A375 (cell line): ENCODE results near the gene C2. TPM values are rescaled to one million over a fixed set of nuclear protein-coding genes. Genes with fewer than 3 reads are reported as not detected.

Source experiments
- small RNA-seq: library from RNA; depleted of rRNA; stranded (forward); fragments of <200 nt; gene quantifications from one replicate; pipeline ENCODE3, GENCODE V24; 2014
- total RNA-seq: library from RNA; depleted of rRNA; stranded (reverse); fragments of >200 nt; shearing (Covaris generic); gene quantifications from 2 replicates; pipeline ENCODE4 v1.2.3, GENCODE V29; 2014; rRNA removed

C2 gene
- 0.15 TPM in 1 of 2 replicates, not detected in the other for total RNA-seq

GRCh38 chr6:31927242-31927862 lies at the start of gene C2:
Gene C2 (plus strand): TSS chr6:31927717. CDS start chr6:31927753, 36 bp downstream.

DNA sequence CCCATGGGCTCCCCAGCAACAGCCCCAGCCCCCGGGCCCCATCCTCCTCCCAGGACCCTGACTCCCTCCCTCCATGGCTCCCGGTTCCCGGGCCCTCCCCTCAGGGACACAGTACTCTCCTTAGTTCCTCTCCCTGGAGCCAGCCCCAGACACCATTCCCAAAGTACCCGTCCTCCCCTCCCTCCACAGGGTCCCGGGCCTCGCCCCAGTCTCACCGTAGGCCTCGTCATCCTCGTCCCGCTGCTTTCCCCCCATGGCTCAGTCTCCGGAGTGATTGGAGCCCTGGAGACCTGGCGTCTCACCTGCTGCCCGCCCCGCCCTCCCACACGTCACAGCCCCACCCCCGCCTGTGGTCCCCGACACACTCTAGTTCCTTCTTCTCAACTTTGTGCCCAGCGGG lies 48.8 kb upstream of the C2 start, which contains the start of gene SLC44A4:
SLC44A4 (minus strand) TSS at position 272 of the 400 bp plus-strand sequence; CDS start at position 255, 17 bp downstream.

GRCh38 chr6:31897612-31898382 lies 29.7 kb upstream of the C2 start, which contains the start of gene EHMT2:
Gene EHMT2 (minus strand): TSS chr6:31897698. CDS start chr6:31897677, 21 bp downstream.

DNA sequence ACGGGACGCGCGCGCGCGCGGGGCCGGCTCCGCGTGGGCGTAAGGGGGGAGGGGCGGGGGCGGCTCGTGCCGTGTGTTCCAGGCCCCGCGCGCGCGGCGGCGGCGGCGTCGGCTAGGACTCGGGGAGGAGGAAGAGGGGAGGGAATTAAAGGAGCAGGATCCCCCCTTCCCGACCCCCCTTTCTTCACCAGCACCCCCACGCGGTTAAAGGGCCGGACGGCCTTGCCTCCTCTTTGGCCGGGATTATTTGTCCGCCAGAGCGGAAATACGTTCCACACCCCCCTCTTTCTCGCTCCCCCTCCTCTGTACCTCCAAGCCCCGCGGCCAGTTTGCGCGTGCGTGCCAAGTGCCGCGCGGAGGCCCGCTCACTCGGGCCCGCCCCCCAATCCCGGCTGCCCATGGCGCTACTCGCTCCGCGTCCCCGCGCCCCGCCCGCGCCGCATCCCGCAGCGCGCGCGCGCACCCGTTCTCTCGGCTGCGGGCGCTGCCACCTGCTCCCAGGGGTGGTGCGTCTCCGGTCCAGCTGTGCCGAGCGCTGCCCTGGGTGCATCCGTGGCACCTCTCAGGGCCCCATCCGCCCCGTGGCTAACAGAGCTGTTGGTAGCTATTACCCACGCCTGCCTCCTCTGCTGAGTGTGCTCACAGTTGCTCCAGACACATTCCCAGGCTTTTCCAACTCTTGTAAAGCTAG lies 25.4 kb upstream of the C2 start, which contains the start of gene ZBTB12:
ZBTB12 (minus strand) TSS at position 134 of the 691 bp plus-strand sequence. CDS start 781 bp downstream, outside the sequence.

DNA sequence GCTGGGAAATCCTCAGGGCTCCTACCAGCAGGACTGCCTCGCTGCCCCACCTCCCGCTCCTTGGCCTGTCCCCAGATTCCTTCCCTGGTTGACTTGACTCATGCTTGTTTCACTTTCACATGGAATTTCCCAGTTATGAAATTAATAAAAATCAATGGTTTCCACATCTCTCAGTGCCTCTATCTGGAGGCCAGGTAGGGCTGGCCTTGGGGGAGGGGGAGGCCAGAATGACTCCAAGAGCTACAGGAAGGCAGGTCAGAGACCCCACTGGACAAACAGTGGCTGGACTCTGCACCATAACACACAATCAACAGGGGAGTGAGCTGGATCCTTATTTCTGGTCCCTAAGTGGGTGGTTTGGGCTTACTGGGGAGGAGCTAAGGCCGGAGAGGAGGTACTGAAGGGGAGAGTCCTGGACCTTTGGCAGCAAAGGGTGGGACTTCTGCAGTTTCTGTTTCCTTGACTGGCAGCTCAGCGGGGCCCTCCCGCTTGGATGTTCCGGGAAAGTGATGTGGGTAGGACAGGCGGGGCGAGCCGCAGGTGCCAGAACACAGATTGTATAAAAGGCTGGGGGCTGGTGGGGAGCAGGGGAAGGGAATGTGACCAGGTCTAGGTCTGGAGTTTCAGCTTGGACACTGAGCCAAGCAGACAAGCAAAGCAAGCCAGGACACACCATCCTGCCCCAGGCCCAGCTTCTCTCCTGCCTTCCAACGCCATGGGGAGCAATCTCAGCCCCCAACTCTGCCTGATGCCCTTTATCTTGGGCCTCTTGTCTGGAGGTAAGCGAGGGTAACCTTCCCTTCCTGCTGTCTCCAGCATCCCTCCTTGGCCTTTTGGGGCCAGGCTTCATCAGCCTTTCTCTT lies 18.2 kb downstream of the C2 start, which contains the start of gene CFB:
CFB (plus strand) TSS at position 589 of the 863 bp plus-strand sequence; CDS start at position 716, 127 bp downstream.

GRCh38 chr6:31958741-31959739 lies 31.5 kb downstream of the C2 start, which contains the start of the genes NELFE and SKIC2:
Gene NELFE (minus strand): TSS chr6:31958971. CDS start chr6:31958446, 525 bp downstream.
Gene SKIC2 (plus strand): TSS chr6:31959175. CDS start chr6:31959193, 18 bp downstream.

DNA sequence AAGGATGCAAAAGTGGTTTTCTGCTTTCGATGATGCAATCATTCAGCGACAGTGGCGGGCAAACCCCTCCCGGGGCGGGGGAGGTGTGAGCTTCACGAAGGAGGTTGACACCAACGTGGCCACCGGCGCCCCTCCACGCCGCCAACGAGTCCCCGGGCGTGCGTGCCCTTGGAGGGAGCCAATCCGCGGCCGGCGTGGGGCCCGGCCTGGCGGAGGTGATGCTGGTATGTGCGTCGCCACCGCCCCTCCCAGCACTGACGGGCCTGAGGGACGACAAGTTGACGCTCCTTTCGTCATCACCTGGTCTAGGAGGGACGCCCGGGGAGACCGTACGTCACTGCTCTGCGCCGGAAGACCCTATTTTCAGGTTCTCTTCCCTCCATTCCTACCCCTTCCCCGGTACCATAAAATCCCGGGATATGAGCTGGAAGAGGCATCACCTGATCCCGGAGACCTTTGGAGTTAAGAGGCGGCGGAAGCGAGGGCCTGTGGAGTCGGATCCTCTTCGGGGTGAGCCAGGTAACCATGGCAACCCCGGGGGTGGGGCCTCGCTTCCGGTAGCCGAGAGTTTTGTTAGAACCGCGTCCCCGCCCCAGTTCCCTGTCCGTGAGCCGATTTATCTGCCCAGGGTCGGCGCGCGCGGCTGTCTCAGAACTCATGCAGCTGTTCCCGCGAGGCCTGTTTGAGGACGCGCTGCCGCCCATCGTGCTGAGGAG lies 44.6 kb downstream of the C2 start, which contains the start of gene DXO:
DXO (minus strand) TSS at position 146 of the 716 bp plus-strand sequence. CDS start 463 bp downstream, outside the sequence.

DNA sequence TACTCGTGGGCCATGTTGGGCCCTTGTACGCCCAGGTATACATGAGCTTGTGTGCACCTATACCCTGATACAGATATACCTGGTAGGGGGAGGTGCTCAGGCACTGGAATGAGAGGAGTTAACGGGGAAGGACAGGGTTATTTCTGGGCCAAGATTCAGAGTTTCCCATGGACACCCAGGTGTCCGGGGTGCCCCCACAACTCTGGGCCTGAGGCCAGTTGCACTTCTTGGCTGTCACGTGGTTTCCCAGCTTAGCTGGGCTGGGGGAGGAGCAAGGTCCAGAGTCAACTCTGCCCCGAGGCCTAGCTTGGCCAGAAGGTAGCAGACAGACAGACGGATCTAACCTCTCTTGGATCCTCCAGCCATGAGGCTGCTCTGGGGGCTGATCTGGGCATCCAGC lies 54.2 kb downstream of the C2 start, which contains the start of gene C4A:
C4A (plus strand) TSS at position 314 of the 400 bp plus-strand sequence; CDS start at position 365, 51 bp downstream.

Small RNA genes within 50 kb of the gene (small RNA-seq; reads per million reads assigned to genes)
- gene AL645922.1 = not detected

Other genes with a start within 250 kb of the C2 start
- gene LY6G5C, start 246.7 kb upstream of the C2 start, total RNA-seq = 0.94 TPM in 1 of 2 replicates, not detected in the other
- gene ABHD16A, start 224.4 kb upstream of the C2 start, total RNA-seq = 25.7 and 26.1 TPM in 2 replicates
- not detected in 2 replicates for gene LY6G6F, start 220.9 kb upstream of the C2 start, total RNA-seq
- gene LY6G6D, start 212.4 kb upstream of the C2 start, total RNA-seq = not detected in 2 replicates
- gene LY6G6C, start 206.0 kb upstream of the C2 start, total RNA-seq = not detected in 2 replicates
- not detected in 2 replicates for gene MPIG6B, start 204.3 kb upstream of the C2 start, total RNA-seq
- gene DDAH2, start 198.4 kb upstream of the C2 start, total RNA-seq = 25.3 and 28.6 TPM in 2 replicates
- gene CLIC1, start 191.2 kb upstream of the C2 start, total RNA-seq = 484 and 511 TPM in 2 replicates
- gene MSH5, start 187.7 kb upstream of the C2 start, total RNA-seq = 14.9 and 36.7 TPM in 2 replicates
- 13.0 and 13.2 TPM in 2 replicates for gene SAPCD1, start 165.1 kb upstream of the C2 start, total RNA-seq
- 0.34 TPM in 2 replicates for gene VWA7, start 150.4 kb upstream of the C2 start, total RNA-seq
- gene VARS1, start 132.0 kb upstream of the C2 start, total RNA-seq = 57.3 and 58.7 TPM in 2 replicates
- 39.2 and 40.2 TPM in 2 replicates for gene LSM2, start 120.8 kb upstream of the C2 start, total RNA-seq
- 0.11 and 0.50 TPM in 2 replicates for gene HSPA1L, start 112.4 kb upstream of the C2 start, total RNA-seq
- 37.6 and 43.8 TPM in 2 replicates for gene HSPA1A, start 112.2 kb upstream of the C2 start, total RNA-seq
- gene HSPA1B, start 100.0 kb upstream of the C2 start, total RNA-seq = 32.0 and 46.5 TPM in 2 replicates
- 15.9 and 16.8 TPM in 2 replicates for gene NEU1, start 64.9 kb upstream of the C2 start, total RNA-seq
- gene SLC44A4, start 48.7 kb upstream of the C2 start, total RNA-seq = 0.37 TPM in 1 of 2 replicates, not detected in the other
- gene EHMT2, start 30.0 kb upstream of the C2 start, total RNA-seq = 29.6 and 34.8 TPM in 2 replicates
- gene ZBTB12, start 25.6 kb upstream of the C2 start, total RNA-seq = 5.6 and 6.4 TPM in 2 replicates
- gene CFB, start 18.4 kb downstream of the C2 start, total RNA-seq = 0.60 and 1.6 TPM in 2 replicates
- gene NELFE, start 31.3 kb downstream of the C2 start, total RNA-seq = 134 and 146 TPM in 2 replicates
- 63.1 and 63.8 TPM in 2 replicates for gene SKIC2, start 31.5 kb downstream of the C2 start, total RNA-seq
- 19.4 and 23.9 TPM in 2 replicates for gene DXO, start 44.4 kb downstream of the C2 start, total RNA-seq
- 0.94 and 2.3 TPM in 2 replicates for gene C4A, start 54.3 kb downstream of the C2 start, total RNA-seq
- gene C4B, start 87.1 kb downstream of the C2 start, total RNA-seq = 1.8 and 2.1 TPM in 2 replicates
- not detected in 2 replicates for gene CYP21A2, start 110.7 kb downstream of the C2 start, total RNA-seq
- gene TNXB, start 181.6 kb downstream of the C2 start, total RNA-seq = 1.3 and 2.7 TPM in 2 replicates
- gene ATF6B, start 200.5 kb downstream of the C2 start, total RNA-seq = 15.8 and 22.7 TPM in 2 replicates
- 5.5 and 6.6 TPM in 2 replicates for gene FKBPL, start 202.6 kb downstream of the C2 start, total RNA-seq
- 0.19 TPM in 1 of 2 replicates, not detected in the other for gene PRRT1, start 224.2 kb downstream of the C2 start, total RNA-seq
- 27.3 and 73.0 TPM in 2 replicates for gene PPT2, start 226.4 kb downstream of the C2 start, total RNA-seq
- gene EGFL8, start 236.9 kb downstream of the C2 start, total RNA-seq = 5.5 and 12.9 TPM in 2 replicates
- 53.5 and 66.1 TPM in 2 replicates for gene AGPAT1, start 248.4 kb downstream of the C2 start, total RNA-seq